ENCODE results near the gene TMEM239.
"Not testable (repeated sequence)": the region's sequence is repeated elsewhere in the genome, so short reads cannot be mapped to it uniquely, and the experiment has no call there.

The TMEM239 gene

DNA sequence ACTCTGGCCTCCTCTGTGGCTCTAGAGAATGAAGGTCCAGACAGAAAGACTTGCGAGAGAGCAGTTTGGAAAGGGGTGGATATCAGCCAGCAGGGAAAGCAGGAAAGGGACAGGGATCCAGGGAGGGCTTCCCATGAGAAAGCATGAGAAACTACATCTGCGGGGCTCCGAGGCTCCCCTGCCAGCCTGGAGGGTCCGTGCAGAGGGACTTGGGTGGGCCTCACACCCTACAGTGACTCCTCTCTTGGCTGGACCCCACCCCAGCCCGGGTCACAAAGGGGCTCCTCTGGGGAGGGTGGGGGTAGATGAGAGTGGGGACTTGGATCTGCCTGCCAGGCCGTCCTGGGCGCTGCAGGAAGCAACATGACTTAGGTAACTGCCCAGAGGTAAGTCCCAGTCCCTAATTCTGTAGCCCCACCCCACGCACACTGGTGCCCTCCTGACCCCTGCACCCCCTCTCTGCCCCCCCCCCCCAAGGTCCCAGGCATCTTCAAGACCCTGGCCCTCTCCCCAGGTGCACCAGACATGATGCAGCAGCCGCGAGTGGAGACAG is at the start of gene TMEM239:
Gene TMEM239, plus strand, starts transcription at position 335 of the 553 bp plus-strand sequence. Its CDS starts 191 bp downstream, at position 526.
- no peak for DNase-seq (ENCODE audit: low read depth in 2 of 2)

DNA sequence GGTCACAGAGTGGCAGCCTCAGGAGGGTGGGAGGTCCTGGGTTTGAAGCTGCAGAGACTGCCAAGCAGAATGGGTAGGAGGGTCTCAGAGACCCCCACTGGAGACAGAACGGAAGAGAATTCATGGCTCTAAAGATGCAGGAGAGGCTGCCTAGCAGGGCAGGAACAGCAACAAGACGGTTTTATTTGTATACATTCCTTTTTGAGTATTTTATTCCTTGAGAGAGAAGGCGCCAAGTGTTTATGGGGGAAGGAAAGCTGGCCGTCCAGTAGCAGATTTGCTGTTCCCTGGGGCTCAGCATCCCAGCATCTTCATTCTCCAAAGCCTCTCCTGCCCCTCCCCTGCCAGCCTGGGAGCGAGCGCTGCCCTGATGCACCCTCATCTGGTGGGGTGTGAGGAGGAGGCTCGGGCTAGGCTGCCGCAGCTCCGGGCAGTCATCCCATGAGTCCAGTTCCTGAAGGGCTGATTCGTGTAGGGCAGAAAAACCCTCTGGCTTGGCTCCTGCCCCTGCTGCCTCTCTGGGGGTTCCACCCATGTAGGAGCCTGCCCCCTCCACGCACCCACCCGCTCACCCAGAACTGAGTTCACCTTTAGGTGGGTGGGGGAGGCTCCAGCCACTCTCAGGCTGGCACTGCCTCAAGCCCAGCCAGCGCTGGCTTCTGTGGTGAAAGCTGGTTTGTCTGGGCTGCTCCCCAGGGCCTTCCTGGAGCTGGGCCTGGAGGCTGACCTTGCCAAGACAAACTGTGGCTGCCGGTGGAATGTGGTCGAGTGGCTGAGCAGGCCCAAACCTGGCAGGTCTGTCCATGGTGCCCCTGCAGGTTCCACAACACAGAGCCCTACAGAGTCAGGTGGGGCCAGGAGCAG is 48.2 kb upstream of the TMEM239 start:
- no peak for DNase-seq (ENCODE audit: low read depth in 2 of 2)

DNA sequence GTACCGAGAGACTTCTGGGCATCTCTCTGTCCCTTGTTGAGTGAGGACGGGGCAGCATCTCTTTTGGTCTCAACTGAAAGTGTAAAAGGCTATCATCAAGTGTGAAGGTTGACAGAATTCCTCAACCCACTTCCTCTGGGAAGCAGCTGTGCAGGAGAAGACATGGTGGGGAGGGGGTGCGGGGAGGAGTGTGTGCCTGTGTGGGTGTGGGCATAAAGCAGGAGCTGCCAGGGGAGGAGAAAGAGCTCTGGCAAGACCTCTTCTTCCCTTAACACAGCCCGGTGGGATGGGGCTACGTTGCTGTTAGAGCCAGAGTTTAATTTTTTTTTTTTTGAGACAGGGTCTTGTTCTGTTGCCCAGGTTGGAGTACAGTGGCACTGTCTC is 47.5 kb upstream of the TMEM239 start:
- no peak for DNase-seq (ENCODE audit: low read depth in 2 of 2)

DNA sequence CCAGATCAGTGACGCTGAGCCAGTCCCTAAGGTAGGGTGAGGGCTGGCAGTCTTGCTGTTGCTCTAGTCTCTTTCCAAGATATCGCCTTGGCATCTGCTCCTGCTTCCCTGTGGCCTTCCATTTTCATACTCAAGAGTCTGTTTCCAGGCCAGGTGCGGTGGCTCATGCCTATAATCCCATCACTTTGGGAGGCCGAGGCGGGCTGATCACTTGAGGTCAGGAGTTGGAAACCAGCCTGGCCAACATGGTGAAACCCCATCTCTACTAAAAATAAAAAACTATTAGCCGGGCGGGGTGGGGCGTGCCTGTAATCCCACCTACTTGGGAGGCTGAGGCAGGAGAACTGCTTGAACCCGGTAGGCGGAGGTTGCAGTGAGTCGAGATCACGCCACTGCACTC is 46.1 kb upstream of the TMEM239 start:
- DNase-seq (ENCODE audit: low read depth in 2 of 2) = not testable (repeated sequence)

DNA sequence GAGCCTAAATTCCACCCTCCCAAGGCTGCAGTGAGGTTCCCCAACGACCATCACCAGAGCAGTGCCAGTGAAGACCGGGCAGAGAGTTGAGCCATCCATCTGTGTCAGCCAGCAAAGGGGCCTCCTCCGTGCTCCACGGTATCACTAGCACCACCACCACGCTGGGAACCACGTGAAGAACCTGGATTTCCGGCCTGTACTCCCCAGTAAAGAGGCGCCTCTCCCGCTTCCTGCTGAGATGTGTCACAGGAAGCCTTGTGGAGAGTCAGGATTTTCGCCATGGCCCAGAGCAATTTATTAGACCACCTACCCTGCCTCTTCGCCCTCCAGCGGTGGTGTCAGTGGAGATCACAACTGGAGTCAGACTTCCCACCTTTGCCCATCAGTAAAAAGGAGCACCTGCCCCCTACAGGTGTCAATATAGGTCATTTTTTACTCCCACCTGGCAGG is 44.5 kb upstream of the TMEM239 start:
- no peak for DNase-seq (ENCODE audit: low read depth in 2 of 2)

DNA sequence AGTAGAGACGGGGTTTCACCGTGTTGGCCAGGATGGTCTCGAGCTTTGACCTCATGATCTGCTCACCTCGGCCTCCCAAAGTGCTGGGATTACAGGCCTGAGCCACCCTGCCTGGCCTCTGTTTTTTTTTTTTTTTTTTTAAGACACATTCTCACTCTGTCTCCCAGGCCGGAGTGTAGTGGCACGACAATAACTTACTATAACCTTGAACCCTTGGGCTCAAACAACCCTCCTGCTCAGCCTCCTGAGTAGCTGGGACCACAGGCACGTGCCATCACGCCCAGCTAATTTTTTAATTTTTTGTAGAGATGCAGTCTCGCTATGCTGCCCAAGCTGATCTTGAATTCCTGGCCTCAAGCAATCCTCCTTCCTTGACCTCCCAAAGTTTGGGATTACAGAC is 42.4 kb upstream of the TMEM239 start:
- no peak for DNase-seq (ENCODE audit: low read depth in 2 of 2)

DNA sequence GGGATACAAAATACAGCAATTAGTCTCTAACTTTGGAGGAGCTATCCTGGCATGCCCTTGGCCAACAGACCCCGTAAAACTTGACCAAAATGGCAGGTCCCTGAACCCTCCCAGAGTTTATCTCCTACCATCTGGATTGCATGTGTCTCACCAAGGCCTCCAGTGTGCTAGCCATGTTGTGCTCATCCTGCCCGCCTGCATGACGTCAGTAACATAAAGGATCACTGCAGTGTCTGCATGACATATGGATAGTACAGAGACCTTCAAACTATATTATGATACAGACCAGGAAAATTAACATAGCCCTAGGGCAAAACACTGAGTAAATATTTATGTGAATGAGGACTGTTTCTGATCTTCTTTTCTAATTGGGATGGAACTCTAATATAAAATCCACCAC is 41.0 kb upstream of the TMEM239 start:
- DNase-seq (ENCODE audit: low read depth in 2 of 2) = no peak

DNA sequence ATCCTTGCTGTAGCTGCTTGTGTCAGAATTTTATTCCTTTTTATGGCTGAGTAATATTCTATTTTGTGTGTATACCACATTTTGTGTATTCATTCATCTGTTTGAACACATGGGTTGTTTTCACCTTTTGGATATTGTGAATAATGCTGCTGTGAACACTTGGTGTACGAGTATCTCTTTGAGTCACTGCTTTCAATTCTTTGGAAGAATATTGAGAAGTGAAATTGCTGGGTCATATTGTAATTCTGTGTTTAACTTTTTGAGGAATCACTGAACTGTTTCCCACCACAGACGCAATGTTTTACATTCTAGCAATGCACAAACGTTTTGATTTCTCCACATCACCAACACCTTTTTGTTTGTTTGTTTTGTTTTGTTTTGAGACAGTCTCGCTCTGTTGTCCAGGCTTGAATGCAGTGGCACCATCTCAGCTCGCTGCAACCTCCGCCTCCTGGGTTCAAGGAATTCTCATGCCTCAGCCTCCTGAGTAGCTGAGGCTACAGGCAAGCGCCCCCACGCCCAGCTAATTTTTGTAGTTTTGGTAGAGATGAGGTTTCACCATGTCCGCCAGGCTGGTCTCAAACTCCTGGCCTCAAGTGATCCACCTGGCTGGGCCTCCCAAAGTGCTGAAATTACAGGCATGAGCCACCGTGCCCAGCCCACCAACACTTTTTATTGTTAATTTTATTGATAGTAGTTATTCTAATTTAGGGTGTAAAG is 37.4 kb upstream of the TMEM239 start:
- DNase-seq (ENCODE audit: low read depth in 2 of 2) = no peak

DNA sequence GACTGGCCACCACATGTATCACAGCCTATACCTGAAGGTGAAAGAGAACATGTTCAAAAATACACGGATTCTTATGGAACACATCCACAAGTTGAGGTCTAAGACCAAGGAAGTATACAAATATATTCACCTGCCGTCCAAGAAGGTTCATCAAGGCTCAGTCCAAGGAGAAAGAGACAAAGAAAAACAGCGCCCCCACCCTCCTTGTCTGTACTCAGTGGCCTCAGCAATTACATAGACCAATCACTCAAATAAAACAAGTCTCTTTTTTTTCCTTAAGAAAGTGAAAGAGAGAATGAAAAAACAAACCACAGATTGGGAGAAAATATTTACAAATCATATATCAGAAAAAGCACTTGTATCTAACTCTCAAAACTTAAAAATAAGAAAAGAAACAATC is 35.2 kb upstream of the TMEM239 start:
- no peak for DNase-seq (ENCODE audit: low read depth in 2 of 2)

DNA sequence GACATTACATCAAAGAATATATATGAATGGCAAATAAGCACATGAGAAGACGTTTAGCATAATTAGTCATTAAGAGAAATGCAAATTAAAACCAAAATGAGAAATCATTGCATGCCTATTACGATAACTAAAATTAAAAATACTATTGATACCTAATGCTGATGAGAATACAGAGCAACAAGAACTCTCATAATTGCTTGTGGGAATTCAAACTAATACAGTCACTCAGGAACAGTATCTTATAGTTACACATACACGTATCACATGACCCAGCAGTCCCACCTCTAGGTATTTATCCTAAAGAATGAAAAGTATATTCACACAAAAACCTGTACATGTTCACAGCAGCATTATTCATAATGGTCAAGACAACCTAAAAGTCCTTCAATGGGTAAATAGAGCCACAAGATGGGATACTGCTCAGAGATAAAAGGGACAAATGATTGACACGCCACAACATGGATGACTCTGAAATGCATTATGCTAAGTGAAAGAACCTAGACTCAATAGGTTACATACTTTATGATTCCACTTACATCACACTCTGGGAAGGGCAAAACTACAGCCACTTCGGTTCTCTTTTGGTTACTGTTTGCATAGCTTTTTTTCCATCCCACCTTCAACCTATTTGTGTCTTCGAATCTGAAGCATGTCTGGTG is 32.1 kb upstream of the TMEM239 start:
- DNase-seq (ENCODE audit: low read depth in 2 of 2) = no peak

DNA sequence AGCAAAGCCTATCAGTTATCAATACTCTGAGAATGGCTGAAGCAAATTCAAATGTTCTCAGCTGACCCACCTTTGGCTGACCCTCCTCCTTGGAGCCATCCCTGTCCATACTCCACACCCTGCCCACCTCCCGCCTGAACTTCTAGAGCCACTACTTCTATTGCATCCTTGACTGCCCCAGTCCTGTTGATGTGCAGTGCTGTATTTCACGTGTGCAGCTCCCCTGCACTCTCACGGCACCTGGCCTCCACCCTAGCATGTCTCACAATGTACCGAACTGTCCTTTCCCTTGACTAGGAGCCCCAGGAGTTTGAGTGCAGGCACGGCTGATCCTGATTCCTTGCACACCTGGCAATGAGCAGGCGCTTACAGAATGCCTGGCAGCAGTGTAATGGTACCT is 22.7 kb upstream of the TMEM239 start:
- DNase-seq (ENCODE audit: low read depth in 2 of 2) = no peak

DNA sequence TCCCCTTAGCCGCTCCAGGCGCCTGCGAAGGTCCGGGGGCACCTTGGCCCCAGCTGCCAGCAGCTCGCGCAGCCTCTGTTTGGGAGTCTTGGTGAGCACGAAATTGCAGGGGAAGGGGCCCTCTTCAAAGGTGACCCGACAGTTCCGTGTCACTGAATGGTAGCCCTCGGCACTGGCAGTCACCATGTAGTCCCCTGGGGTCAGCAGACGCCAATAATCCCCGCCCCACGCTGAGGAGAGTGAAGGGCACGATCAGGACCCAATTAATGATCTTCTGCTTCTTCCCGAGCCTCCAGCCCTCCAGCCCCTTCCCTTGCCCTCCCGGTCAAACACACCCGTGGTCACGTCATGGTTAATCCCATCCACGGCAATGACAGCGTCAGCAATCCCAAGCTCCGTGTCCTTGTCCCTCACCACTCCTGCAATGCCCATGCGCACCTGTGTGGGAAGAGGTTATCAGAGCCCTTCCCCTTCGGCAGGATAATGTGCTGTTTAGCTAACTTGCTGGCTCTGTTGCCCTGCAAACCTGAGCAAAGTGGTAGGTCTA is 21.9 kb upstream of the TMEM239 start:
- no peak for DNase-seq (ENCODE audit: low read depth in 2 of 2)

DNA sequence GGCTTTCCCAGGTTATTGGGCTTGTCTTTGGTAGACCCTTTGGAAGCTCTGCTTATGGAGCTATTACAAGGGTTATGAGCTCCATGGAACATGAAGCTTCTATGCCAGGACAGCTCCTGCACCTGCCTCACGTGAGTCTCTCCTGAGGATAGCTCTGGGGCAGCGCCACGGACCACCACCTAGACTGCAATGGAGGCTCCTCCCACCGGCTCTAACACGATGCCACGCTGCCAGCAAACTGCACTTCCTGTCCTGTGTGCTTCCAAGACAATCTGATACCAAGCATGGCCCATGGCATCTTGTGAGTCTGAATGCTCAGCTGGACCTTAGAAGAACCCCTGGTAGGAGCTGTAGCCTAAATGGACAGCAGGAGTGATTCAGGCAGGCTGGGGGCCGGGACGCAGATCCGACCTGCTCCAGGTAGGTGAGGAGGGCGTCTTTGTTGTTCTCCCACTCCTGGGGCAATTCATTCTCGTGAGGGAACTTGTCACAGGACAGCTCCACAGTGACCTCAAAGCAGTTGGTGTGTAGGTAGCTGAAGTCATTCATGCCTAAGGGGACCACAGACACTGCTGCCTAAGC is 21.2 kb upstream of the TMEM239 start:
- DNase-seq (ENCODE audit: low read depth in 2 of 2) = no peak

DNA sequence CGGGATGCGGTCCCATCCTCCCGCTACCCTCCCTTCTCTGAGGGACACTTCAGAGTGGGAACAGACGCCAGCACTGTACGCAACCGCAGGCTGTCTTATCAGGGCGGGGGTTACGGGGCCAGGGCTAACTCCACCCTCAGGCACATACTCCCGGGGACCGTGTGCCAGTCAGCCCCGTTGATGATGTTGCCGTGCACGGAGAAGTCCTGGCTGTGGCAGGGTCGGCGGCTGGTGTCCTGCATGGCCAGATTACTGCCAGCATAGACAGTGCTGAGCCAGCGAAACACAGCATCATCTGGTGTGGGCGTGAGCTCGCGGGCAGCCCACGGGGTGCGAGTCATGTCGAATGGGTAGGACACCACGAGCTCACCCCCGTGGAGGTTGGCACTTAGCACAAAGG is 20.7 kb upstream of the TMEM239 start:
- no peak for DNase-seq (ENCODE audit: low read depth in 2 of 2)

DNA sequence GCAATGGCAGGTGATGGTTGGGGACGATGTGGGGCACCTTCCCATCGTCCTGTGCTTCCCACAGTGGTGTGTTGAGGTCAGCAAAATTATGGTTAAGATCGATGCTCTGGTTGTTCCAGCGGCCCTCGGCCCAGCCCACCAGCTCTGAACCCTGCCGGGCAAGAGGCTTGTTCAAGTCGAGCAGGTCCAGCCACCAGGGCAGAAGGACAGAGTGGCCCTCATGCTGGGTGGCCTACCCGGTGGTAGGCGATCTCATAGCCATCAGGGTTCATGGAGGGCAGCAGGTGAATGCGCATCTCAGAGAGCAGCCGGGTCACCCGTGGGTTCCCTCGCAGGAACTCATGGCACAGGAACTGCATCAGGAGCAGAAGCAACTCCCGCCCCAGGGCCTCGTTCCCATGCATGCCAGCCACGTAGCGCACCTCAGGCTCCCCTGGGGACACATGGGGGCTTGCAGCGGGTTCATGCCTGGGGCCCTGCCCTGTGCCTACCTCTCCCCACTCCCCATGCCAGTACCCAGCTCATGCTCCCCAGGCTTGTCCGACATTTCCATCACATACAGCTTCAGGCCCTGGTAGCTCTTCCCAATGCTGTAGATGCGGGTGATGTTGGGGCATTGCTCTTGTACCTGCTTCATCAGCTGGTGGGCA is 20.0 kb upstream of the TMEM239 start:
- no peak for DNase-seq (ENCODE audit: low read depth in 2 of 2)

DNA sequence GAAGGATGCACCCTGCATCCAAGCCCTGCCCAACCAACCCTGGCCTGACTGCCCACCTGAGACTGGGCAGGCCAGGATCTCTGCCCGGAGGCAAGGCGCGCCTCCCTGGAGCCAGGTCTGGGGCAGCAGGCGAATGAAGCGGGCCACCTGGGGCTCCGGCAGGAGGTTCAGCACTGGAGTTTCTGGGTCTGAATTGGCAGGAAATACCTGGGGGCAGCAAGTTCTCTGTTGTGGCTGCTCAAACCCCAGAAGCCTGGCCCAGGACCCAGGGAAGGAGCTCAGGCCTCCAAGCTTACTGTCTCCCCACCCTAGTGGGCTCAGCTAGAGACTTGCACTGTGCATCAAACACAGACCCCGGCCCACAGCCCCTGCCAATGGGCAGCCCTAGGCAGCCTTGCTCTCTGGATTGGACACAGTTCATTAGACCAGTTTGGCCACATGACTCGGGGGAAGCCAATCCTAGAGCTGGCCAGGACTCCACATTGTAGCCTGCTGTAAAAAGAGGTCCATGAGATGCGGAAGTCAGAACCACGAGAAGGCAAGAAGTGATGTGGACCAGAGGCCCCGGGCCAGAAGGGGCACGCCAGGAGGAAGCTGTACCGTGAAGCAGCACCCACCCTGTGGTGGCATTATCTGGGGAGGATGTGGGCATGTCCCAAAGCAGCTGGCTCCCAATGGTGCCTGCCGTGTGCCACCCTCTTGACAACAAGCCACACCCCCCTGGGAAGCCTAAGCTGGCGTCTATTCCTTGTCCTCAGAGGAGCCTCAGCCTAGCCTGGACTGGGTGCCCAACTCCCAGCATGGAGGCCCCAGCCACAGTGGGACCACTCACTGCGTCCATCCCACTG is 18.8 kb upstream of the TMEM239 start:
- DNase-seq (ENCODE audit: low read depth in 2 of 2) = no peak

DNA sequence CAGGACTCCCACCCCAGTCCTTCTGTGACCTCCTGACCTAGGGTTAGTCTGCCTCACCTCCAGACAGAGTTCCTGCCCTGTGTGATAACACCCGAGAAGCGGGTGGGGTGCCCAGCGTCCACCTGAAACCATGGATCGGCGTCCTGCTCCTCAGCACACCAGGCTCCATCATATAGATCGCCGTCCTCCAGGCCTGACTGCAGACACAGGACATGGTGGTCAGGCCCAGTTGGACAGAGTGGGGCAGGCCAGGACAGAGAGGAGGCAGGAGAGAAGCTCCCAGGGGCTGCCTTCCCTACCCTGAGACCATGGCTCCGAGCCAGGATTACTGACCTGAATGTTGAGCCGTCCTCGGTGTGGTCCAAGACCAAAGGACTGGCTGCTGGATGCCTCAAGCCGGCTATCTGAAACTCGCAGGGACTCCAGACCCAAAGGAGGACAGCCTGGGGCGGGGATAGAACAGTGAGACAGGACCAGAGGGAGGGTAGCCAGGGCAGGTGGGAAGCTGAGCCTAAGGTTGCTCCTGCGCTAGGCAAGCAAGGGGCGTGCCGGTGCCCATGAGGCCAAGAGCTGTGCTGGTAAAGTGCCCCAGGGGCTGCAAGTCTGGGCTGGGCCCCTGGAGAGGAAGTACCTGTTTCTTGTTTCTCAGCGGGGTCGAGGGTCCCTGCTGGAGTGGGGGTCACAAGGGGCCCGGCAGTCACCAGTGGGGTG is 17.9 kb upstream of the TMEM239 start:
- DNase-seq (ENCODE audit: low read depth in 2 of 2) = no peak

DNA sequence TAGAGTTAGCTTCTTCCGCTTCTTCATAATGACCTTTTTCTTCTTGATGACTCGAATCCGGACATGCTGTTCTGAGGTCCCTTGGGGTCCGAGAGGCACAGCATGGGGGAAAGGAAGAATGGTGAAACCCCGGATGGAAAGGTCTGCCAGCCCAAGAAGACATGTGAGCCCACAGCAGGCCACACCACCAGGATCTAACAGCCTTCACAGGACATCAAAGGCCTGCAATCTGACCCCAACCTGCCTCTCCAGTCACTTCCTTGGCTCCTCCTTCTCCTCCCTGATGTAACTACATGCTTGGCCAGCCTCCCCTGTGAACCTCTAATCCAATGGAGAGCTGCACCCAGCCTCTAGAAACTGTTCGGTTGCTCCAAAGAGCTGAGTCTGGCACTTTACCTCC is 17.4 kb upstream of the TMEM239 start:
- no peak for DNase-seq (ENCODE audit: low read depth in 2 of 2)

DNA sequence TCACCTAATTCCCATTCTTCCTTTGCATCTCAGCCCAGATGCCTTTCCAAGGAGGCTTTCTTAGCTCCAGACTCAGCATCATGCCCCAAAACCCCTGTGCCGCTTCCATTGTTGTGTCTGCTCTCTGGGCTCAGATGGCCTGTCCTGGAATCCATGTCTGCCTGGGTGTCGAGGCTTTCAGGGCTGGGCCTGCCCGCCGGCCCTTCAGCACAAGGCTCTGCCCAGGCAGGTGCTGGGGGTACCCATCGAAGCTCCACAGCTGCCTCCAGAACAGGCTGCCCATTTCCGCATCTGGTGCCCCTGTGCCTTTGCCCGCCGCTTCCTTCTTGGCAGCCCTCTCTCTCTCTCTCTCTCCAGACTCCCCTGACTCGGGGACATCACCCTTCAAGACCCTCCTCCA is 16.9 kb upstream of the TMEM239 start:
- no peak for DNase-seq (ENCODE audit: low read depth in 2 of 2)

Measured in stimulated activated CD8-positive, alpha-beta memory T cell treated with anti-CD3 and anti-CD28 coated beads, Interleukin-2, amount 100 ng/mL, for 48 hours (primary cell).